SK-N-MC (cell line): ENCODE results near the gene SPEM3.

Experiments used
- EZH2 ChIP-seq: fragments of 200-600 bp; sonication (generic); IDR thresholded peaks from one replicate; pipeline ENCODE4 v1.6.1; 2017; ENCODE audit warnings: antibody characterized with exemption
- POLR2AphosphoS5 ChIP-seq: IDR thresholded peaks from 2 replicates; pipeline ENCODE4 v1.6.1; 2012; ENCODE audit warnings: mild to moderate bottlenecking, low read depth, low read length, borderline replicate concordance

DNA sequence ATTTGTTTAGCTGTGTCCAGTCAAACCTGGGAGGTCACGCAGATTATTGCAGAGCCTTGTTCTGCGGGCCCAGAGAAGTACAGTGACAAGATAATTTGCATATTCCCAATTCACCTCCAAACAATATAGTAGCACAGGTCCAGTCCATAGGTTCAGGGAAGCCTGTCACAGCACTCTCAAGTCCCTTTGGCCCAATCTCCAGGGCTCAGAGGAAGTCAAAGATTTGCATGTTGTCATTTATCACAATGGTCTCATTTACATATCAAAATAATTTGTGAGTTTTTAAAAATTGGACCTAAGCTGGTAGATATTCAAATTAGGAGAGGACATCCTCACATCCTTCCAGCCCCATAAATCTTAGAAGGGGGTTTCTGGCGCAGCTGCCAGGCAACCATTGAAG, 38.8 kb downstream of the SPEM3 start:
- TF ChIP-seq POLR2AphosphoS5 = no peak
- no peak for TF ChIP-seq EZH2
